Measurements from ENCODE around the gene KDM5B.
"Not testable (repeated sequence)": the region's sequence is repeated elsewhere in the genome, so short reads cannot be mapped to it uniquely, and the experiment has no call there.

The KDM5B gene

DNA sequence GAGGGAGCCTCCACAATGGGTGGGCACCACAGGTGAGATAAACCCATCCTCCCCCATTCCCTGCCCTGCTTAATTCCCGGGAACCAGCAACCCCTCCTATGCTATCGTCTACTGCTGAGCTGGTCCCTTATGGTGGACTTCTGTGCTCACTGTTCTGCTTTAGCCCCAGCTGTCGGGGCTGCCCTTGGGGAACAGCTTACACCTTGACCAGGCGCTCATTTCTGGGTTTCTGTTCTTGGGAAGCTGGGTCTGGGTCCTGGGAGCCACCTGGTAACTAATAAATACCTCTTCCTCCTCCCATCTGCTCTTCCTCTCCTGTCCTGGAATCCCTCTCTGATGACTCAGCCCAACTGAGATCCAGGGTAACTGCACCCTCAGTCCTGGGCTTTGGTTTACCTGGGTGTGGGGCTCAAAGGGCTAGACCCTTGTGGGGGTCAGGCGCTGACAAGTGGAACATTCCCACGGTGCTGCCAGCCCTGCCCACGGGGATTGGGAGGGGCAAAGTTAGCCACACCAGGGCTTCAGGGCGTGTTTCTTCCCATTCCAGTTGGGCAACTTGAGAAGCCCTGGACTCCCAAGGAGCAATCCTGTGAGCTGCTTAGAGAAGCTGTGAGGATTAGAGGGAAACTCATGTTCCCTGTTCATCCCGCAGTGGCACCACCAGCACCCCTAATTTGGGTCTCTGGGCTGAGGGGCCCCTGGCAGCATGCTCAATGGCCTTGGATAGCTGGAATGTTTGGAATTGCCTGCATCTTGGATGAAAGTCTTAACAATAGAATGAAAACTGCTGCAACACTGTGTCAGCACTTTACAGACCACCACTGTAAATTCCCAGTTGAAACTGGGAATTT lies 4.2 kb upstream of the KDM5B start:
- DNase-seq (ENCODE audit: low read depth): no peak

DNA sequence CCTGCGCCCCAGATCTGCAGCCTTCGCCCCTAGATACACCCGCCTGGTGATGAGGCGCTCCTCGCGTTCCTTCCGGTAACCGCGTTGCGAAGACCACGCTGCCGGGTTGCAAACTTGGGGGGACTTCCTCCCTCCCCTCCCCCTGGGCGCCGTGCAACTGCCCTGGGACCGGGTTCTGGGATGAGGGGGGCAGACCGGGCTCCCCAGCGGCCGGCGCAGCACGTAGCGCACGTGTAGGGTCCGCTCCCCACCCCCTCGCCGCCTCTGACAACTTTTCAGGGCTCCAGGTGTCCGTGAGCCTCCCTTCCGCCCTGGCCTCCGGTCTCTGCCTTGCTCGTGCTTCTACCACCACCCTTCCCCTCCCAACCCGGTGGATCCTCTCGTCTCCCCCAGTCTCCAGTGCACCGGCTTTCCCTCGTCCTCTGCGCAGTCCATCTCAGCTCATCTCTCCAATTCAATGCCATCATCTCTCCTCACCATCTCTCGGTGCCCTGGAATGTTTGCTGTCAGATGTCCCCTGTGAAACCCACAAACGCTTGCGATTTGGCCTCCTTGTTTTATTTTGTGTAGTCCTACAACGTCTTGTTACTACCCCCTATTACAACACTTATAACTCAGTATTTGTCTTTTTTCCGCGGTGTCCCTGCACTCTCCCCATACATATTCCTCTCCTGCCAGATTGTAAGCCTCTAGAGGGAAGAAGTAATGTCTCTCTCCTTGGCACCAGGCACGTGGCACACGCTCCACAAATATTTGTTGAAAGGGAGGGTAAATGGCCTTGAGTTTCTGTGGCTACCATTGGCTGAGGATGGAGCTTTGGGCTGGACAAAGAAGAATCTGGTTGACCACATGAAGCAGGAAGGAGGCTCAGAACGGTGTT lies 3.3 kb upstream of the KDM5B start:
- DNase-seq (ENCODE audit: low read depth): no peak

DNA sequence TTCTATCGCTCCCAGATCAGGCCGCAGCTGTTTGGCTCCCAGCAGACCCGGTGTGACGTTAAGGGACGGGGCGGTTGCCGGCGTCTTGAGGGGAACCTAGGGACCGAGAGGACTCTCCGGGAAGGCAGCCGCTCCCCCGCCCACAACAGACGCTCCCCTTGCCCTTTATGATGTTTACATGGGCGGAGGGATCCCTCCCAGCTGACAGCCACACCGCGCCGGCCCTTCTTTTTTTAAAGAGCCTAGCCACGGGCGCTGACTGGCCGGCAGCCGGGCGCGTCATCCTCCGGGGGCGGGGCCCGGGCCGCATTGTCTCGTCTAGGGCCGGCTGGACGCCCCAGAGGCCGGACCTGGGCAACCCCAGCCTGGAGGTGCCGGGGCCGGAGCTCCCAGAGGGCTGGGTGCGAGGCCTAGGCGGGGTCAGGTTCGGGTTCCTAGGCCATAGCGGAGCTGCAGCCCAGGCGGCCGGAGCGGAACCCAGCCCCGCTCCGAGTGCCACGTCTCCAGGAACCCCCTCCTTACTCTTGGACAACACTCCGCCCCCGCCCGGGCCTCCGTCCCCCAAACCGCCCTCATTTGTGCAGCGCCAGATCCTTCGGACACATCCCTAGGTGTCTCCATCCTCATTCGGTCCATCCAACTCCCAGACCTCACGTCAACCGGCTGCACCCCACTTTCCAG lies 2.5 kb upstream of the KDM5B start, which contains the start of gene PCAT6:
Gene PCAT6, plus strand, starts transcription at position 340 of the 681 bp plus-strand sequence.
- peak; percentile 78 for DNase-seq (ENCODE audit: low read depth)

DNA sequence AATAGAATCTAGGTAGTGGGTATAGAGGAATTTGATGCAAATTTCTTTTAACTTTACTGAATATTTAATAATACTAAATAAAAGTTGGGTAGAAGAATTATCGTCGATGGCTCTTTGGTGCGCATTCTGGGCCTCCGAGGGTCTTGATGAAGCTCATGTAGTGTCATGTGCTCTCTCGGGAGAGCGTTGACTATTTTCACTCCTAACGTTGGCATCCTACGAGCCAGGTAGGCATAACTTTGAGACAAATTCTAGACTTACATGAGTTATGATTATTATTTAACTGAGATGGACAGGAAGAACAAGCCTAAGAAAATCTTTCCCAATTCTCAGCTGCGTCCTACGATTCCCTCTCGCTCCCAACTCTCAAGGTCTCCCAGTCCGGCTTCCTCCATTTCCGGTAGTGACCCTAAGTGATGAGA lies 2.0 kb upstream of the KDM5B start:
- no peak for DNase-seq (ENCODE audit: low read depth)

DNA sequence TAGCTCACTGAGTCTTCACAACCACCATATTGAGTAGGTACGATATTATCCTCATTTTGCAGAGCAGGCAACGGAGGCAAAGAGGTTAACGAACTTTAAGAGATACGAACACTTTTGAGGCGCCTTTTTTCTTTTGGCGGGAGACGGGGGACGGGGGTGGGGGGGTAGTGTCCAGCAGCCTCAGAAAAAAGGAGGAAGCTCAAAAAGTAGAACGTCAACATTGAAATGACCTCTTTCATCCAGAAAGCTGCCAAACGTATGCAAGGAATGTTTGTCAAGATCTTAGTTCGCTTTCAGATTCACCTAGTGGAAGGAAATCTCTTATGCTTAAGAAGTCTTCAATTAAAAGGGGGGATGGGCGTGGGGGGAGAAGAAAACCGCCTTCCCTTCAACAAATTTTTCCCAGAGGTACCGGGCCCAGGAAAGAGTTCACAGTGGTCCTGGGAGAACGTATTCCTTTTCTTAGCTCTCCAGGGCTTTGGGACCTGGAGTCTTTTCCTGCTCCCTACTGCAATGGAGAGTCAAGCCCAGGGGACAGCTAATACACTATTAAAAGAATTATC lies 1.5 kb upstream of the KDM5B start:
- no peak for DNase-seq (ENCODE audit: low read depth)

DNA sequence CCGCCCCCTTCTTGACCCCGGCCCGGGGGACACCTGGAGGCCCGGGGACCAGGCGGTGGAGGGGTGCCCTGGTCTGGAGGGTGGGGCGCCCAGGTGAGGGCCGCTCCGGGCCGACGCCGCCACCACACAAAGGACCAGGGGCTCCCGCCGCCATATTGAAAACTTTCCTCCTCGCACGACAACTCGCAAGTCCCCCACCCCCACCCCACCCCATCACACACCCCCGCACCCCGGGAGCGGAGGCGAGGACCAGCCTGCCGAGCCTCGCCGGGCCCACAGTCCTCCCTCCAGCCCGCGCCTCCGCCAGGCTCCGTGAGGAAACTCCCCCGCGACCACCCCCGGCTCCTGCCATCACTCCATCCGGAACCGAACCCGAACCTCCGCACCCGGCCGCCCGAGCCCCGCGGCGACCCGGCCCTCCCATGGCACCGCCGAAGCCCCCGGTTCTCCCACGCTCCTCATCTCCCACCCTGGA lies 733 bp downstream of the KDM5B start:
- DNase-seq (ENCODE audit: low read depth): no peak

DNA sequence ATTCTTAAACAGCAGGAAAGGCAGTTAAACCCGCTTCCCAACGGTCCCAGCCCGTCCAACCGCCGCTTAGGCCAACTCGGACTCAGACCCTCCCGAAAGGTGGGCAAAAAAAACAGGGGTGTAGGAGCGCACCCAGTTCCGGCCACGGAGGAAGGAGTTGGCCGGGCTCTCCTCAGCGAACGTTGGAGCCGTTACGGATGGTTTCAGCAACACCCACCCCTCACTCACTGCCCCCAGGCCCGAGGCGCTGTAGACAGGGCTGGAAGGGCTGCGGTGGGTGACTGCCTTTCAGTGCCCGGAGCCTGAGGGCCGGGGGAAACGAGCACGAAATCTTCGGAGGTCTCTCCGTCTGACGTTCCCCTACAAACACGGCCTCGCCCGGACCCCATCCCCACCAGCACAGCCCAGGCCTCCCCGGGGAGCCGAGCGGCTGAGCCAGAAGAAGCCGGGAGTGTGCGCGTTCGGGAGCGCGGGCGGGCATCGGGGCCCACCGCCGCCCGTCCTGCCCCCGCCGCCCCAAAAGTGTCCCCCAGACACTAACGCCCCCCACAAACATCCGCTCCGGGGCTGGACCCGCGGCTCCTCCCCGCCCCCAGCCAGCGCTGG lies 1.3 kb downstream of the KDM5B start:
- DNase-seq (ENCODE audit: low read depth): no peak

DNA sequence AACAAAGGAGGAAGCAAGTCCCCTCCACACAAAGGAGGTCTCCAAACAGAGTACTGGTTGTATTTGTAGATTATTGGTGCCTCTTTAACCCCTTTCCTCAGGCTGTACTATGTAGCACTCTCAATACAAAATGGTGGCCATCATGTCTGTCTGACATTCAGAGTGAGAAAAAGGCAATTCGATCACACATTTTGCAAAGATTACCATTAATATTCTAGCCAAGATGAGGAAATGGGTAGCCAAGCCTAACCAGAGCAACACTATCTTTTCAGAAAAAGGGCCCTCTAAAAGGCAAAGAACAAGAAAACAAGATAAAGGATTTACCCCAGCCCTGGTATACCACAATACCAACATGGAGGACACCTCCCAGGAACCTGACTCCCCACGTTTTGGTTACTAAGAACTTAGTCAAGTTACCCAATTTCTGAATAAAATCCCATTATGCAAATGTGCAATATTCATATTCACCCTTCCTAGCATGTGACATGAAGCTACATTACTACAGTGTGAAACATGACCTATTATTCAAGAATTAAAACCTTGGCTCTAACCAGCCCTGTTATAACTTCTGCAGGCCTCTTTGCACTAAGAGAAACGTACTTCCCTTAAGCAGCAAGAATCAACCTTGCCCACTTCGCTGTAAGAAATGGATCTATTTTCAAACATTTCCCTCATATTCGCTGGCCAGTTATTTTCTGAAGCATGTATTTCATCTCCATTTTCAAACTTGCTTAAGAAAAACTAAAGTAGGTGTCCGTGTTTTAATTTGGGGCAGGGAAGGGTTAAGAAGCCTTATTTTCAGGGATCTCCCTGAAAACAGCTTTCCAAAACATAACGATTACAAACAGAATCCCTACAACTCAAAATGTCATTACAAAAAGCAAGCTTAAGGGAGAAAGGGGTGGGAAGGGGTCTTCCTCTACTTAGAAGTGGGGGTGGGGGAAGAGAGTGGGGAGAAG lies 2.1 kb downstream of the KDM5B start:
- no peak for DNase-seq (ENCODE audit: low read depth)

DNA sequence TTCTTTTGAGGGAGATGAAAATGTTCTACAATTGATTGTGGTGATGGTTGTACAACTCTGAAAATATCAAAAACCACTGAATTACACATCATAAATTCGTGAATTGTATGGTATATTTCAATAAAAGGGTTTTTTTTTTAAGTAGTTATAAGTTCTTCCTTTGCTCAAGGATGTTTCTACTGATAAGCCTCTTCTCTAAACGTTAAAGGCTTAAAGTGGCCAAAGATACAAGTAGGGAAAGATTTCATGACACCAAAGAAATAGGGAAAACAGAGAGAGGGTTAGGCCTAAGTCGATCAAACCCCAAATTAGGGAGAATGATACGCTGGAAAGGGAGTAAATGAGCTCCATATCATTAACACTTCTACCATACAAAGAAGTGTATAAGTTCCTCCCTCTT lies 4.1 kb downstream of the KDM5B start:
- DNase-seq (ENCODE audit: low read depth): no peak

DNA sequence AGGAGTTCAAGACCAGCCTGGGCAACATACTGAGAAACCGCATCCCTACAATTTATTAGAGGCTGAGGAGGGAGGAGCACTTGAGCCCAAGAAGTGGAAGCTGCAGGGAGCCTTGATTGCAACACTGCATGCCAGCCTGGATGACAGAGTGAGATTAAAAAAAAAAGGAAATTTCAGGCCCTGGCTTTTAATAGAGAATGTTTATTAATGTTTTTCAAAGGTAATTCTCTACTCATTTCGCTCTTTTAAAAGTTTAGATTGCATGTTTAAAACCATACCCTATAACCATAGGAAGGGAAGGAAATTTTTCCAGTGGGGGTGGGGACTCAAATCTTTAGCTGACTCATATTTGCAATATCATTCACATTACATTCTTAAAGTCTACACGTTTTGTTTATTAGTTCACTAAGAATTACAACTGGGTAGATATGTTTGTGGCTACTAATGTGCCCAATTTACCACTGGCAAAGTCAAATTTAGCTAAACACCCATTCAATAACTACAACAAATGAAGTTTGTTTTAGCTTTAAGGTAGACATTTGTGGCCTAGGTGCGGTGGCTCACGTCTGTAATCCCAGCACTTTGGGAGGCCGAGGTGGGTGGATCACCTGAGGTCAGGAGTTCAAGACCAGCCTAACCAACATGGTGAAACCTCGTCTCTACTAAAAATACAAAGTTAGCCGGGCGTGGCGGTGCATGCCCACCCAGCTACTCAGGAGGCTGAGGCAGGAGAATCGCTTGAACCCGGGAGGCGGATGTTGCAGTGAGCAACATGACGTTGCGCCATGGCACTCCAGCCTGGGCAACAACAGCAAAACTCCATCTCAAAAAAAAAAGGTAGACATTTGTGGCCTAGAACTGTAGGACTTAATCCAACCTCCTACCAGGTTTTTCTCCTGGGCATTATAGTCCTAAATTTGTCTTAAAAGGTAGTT lies 5.0 kb downstream of the KDM5B start:
- no peak for DNase-seq (ENCODE audit: low read depth)

DNA sequence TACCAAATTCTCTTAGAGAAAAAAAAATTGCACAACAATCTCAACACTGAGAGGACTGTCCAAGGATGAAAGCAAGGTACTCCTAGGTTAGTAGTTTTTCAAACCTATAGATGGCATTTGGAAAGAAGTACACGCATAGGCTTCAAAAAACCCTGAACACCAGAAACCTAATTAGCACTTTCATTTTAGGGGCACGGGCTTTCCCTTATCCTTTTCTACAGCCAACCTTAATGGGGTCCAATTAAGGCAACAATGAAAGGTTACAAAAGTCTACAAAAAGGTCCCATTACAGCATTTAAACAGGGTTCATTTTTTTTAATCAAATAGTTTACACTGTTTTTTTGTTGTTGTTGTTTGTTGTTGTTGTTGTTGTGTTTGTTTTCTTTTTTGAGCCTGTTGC lies 6.2 kb downstream of the KDM5B start:
- DNase-seq (ENCODE audit: low read depth): no peak

DNA sequence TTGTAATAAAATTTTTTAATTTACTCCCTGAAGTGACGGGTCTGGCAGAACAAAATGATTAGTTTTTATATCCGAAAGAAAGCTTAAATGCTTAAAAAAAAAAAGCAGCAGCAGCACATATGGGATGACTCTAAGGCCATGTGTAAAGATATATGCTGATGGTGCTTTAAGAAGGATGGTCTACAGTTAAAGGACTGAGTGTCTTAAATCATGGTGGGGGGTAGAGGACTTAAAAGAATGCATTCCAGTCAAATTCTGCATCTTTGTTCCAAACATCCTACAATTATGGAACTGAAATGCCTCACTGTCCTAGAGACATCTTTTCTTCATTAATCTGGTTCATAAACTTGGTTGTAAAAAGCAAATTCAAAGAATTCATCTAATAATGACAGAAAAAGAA lies 7.0 kb downstream of the KDM5B start:
- no peak for DNase-seq (ENCODE audit: low read depth)

DNA sequence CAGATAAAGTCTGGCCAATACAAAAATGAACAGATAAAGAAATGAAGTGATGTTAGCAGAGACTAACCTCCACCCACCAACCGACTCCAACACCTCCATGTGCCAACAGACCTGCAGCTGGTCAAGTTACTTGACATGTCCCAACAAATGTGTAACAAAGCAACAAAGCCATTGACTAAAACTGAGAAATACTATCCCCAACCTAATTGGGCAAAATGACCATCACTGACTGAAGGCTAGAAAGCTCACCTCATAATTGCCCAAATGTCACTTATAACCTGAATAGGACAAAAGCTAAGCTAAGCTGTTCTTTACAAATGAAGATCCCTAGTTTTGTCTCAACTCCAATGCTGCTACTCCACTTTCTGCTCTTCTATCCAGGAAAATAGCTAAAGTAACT lies 7.5 kb downstream of the KDM5B start:
- DNase-seq (ENCODE audit: low read depth): no peak

DNA sequence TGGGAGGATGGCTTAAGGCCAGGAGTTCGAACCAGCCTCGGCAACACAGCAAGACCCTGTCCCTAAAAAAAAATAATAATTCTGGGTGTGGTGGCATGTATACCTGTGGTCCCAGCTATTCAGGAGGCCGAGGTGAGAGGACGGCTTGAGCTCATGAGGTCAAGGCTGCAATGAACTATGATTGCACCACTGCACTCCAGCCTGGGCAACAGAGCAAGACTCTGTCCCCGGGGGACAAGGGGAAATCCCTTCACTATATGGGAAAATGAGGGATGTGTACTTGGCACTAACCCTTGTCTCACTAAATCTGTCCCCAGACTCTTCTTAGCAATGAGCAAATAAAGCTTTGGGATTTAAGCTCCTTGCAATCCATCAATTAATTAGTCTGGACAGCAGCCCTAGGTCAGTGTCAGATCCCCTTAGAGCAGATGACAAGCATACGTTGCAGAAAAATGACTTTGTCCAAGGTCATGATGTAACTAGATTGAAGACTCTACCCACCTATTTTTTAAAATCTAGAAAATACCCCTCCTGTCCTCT lies 9.4 kb downstream of the KDM5B start:
- no peak for DNase-seq (ENCODE audit: low read depth)

DNA sequence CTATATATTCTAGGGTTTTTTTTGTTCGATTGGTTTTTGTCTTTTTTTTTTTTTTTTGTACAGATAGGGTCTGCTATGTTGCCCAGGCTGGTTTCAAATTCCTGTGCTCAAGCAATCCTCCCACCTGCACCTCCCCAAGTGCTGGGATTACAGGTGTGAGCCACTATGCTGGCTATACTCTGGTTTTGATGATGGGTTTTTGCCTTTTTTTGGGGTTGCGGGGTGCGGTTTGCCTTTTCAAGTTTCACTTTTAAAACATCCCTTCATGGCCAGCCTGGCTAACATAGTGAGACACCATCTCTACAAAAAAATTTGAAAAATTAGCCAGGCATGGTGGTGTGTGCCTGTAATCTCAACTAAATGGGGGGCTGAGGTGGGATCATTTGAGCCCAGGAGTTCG lies 10.0 kb downstream of the KDM5B start:
- DNase-seq (ENCODE audit: low read depth): no peak

DNA sequence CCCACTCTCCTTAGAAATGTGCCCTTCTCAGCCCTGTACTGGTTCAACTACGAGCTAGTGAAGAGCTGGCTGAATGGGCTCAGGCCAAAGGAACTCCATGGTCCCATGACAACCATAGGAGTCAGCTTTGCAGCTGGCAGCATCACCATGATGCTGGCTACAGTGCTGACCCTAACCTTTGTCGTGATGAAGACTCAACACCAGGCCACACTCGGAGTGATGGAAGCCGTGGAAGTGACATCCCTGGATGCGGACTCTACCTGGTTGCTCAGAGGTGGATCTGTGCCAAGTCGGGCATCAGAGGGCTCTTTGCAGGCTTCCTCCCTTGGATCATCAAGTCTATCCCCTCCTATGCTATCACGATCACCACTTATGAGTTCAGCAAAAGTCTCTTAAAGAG lies 11.6 kb downstream of the KDM5B start:
- no peak for DNase-seq (ENCODE audit: low read depth)

DNA sequence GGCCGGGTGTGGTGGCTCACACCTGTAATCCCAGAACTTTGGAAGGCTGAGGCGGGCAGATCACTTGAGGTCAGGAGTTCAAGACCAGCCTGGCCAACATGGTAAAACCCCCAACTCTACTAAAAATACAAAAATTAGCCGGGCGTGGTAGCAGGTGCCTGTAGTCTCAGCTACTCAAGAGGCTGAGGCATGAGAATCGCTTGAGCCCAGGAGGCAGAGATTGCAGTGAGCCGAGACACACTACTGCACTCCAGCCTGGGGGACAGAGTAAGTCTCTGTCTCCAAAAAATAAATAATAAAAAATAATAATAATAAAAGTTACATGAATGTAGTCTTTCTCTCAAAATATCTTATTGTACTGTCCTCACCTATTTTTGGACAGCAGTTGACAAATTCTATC lies 13.3 kb downstream of the KDM5B start:
- not testable (repeated sequence) for DNase-seq (ENCODE audit: low read depth)

DNA sequence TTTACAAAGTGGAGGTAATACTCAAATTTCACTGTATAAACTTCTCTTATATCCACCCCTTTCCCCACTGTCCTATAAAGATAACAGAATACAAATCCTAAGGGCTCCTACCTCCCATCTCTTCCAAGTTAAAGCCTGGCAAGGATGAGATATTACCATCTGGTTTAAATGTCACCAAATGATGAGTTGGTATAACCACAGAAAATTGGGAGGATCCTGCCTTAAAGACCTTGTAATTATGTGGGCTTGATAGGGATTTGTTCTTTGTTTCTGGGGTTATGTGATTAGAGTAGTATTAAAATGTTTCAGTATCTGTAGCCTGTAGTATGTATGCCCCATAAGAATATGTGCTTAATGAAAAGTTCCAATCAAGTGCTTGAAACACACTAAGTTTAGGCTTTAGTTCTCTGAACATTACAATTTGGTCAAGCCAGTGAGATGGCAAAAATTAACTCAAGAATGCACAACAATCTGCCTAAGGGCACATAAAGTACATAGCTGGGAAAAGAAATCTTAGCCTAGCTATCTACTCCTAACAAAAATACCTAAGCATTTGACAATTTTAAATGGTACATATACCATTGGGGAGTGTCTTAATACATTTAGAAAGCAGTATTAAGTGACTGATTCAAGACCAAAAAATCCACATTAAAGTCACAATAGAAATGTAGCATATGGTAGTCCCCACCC lies 14.0 kb downstream of the KDM5B start:
- no peak for DNase-seq (ENCODE audit: low read depth)
